HG02870 (cell line): ENCODE data around the gene NEK6.

Experiments
- ATAC-seq: cut with Tn5 transposase; IDR thresholded peaks from one replicate; pipeline ENCODE4 v1.9.1; 2021; ENCODE audit warnings: mild to moderate bottlenecking, moderate library complexity; ENCODE audit not compliant: unreplicated experiment

NEK6 gene

GRCh38 chr9:124293718-124294506, 36.2 kb downstream of the NEK6 start:
- no peak for ATAC-seq

- ATAC-seq: no peak
These were observed 37.5 kb downstream of the NEK6 start for GRCh38 chr9:124295159-124295794.

- ATAC-seq: no peak
These were observed 38.3 kb downstream of the NEK6 start for GRCh38 chr9:124296094-124296493.

GRCh38 chr9:124296796-124297550, 39.2 kb downstream of the NEK6 start:
- ATAC-seq: no peak

GRCh38 chr9:124297551-124297901, 39.8 kb downstream of the NEK6 start:
- ATAC-seq: no peak

- ATAC-seq: no peak
These were observed 40.3 kb downstream of the NEK6 start for GRCh38 chr9:124297915-124298645.

- ATAC-seq: no peak
These were observed 41.0 kb downstream of the NEK6 start for GRCh38 chr9:124298646-124299235.

- no peak for ATAC-seq
These were observed 41.9 kb downstream of the NEK6 start for GRCh38 chr9:124299515-124300090.

- no peak for ATAC-seq
These were observed 42.6 kb downstream of the NEK6 start for GRCh38 chr9:124300312-124300711.

GRCh38 chr9:124302921-124303320, 45.2 kb downstream of the NEK6 start:
- ATAC-seq: no peak

GRCh38 chr9:124303762-124304161, 46.0 kb downstream of the NEK6 start:
- no peak for ATAC-seq

GRCh38 chr9:124304285-124304684, 46.5 kb downstream of the NEK6 start:
- no peak for ATAC-seq

- ATAC-seq: no peak
These were observed 48.5 kb downstream of the NEK6 start for GRCh38 chr9:124306098-124306735.

- no peak for ATAC-seq
These were observed 49.8 kb downstream of the NEK6 start for GRCh38 chr9:124307379-124308030.

GRCh38 chr9:124308606-124309491, 51.1 kb downstream of the NEK6 start:
- ATAC-seq: no peak

- no peak for ATAC-seq
These were observed 51.9 kb downstream of the NEK6 start for GRCh38 chr9:124309667-124310084.

- ATAC-seq: no peak
These were observed 53.5 kb downstream of the NEK6 start for GRCh38 chr9:124311283-124311682.
